Measurements from ENCODE around the gene NUDT7. TPM values are rescaled to one million over a fixed set of nuclear protein-coding genes. Genes with fewer than 3 reads are reported as not detected.

The NUDT7 gene
- total and polyA plus RNA-seq, 9 of the 15 experiments (the other 6 are each of a cell fraction or from before 2014, with no cell fraction given) = 5.6 to 24.2 (median 10.5) TPM

- peaks cover 7 to 10% of the 10 kb centered on the region in 2 experiments; a peak in 2 of 5 replicates for H3K27me3 ChIP-seq (ENCODE audit: control insufficient read depth in 2 of 2, insufficient read depth in 2 of 2, low read length in 2 of 2)
- TF ChIP-seq MYBL2 (IDR thresholded peaks at IDR 0.05; ENCODE audit: low read depth) (no peak), MYBL2 (CRISPR knock-in tag; IDR thresholded peaks at IDR 0.05; ENCODE audit: borderline replicate concordance) (no peak), PCBP1 (IDR thresholded peaks at IDR 0.05; ENCODE audit: low read depth, low read length, poor library complexity, severe bottlenecking) (no peak), E4F1 (CRISPR knock-in tag; IDR thresholded peaks at IDR 0.05; ENCODE audit: borderline replicate concordance) (peak; percentile 78; the same call in 1 of the 2 replicates), RFX1 (IDR thresholded peaks at IDR 0.05) (peak; percentile 29; the same call in 1 of the 2 replicates)
- no peaks in the 10 kb centered on the region for H4K20me1 ChIP-seq (replicated peaks; ENCODE audit: control insufficient read depth, insufficient read depth, low read length)
- ATAC-seq (no peak), DNase-seq (ENCODE audit: extremely low read depth in 1 of 4, low spot score in 3 of 4) (peak in 1 of 4 experiments; percentile 12), FAIRE-seq (peak; percentile 11)
- no TSS peak for BruUV-seq (replicated peaks)
- H3K79me2 ChIP-seq (ENCODE audit: control insufficient read depth, insufficient read depth, low read length) = no peaks in the 10 kb centered on the region
- H3K27ac ChIP-seq (ENCODE audit: extremely low read depth, low read depth, low read length) = no peak overlapping the region
- no peaks in the 10 kb centered on the region for H3K9me1 ChIP-seq (ENCODE audit: control insufficient read depth, insufficient read depth, low read length)
- intact Hi-C loops (cut with micrococcal nuclease) = loop anchor here (5.0 to 10.0 kb wide), 3 partner anchors 415 to 555 kb away; partner anchors contain the start of gene WWOX
- ChIA-PET POLR2A (no interaction called here), CTCF (ENCODE audit: low intra/inter-chr PET ratio) (no interaction called here)
- no peak overlapping the region for H3K4me3 ChIP-seq
- H3K9me3 ChIP-seq (replicated peaks; ENCODE audit: control insufficient read depth, insufficient read depth, low read depth, low read length) = no peaks in the 10 kb centered on the region
- no peak overlapping the region for H3K4me2 ChIP-seq (ENCODE audit: insufficient read depth, low read length)
- H3K36me3 ChIP-seq (ENCODE audit: control insufficient read depth, insufficient read depth, low read length) = no peaks in the 10 kb centered on the region
- in situ Hi-C loops (cut with MboI) = loop anchor here (5.0 kb wide), 1 partner anchor 292 kb away; no protein-coding TSS in a partner anchor
- H3K9ac ChIP-seq (ENCODE audit: insufficient read depth in 1 of 2, low read depth in 2 of 2, low read length in 2 of 2) = no peak overlapping the region
- no peak overlapping the region for H2AFZ ChIP-seq (ENCODE audit: low read depth, low read length)
- H3K4me1 ChIP-seq (replicated peaks in 1 of 2; ENCODE audit: control insufficient read depth in 2 of 2, insufficient read depth in 2 of 2, low read length in 2 of 2) = no peaks in the 10 kb centered on the region
- 0% methylated on average over 3 of the region's 3 CpGs for WGBS (ENCODE audit: insufficient coverage, low coverage, missing lambda C conversion rate)
These were observed 42.4 kb upstream of the NUDT7 start for GRCh38 chr16:77679901-77680300.

All from K562 (cell line).